GM21528 (cell line): ENCODE results near the gene TBPL1.
"Not testable (repeated sequence)": the region's sequence is repeated elsewhere in the genome, so short reads cannot be mapped to it uniquely, and the experiment has no call there.

Experiments
- ATAC-seq: cut with Tn5 transposase; IDR thresholded peaks from one replicate; pipeline ENCODE4 v1.9.1; 2021; ENCODE audit warnings: mild to moderate bottlenecking, moderate library complexity; ENCODE audit not compliant: unreplicated experiment, low FRiP score

TBPL1 gene

DNA sequence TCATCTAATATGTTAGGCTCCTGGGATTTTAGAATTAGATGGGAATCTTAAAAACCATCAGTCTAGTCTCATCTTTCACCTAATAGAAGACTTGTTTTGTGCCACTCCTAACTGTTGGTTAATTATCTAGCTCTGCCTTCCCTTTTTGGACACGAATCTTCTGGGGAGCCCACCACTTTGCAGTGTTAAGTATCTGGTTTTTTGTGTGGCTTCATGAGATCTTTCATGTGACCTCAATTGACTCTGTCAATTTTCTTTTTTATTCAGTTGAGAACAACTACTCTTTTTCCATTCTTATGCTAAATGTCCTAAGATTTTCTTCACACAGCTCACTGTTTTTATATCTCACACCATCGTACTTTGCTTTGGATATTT lies 16.9 kb downstream of the TBPL1 start:
- no peak for ATAC-seq

- ATAC-seq = no peak
These were observed 18.8 kb downstream of the TBPL1 start for GRCh38 chr6:133971861-133972260.

- ATAC-seq = no peak
These were observed 19.4 kb downstream of the TBPL1 start for GRCh38 chr6:133972388-133972787.

DNA sequence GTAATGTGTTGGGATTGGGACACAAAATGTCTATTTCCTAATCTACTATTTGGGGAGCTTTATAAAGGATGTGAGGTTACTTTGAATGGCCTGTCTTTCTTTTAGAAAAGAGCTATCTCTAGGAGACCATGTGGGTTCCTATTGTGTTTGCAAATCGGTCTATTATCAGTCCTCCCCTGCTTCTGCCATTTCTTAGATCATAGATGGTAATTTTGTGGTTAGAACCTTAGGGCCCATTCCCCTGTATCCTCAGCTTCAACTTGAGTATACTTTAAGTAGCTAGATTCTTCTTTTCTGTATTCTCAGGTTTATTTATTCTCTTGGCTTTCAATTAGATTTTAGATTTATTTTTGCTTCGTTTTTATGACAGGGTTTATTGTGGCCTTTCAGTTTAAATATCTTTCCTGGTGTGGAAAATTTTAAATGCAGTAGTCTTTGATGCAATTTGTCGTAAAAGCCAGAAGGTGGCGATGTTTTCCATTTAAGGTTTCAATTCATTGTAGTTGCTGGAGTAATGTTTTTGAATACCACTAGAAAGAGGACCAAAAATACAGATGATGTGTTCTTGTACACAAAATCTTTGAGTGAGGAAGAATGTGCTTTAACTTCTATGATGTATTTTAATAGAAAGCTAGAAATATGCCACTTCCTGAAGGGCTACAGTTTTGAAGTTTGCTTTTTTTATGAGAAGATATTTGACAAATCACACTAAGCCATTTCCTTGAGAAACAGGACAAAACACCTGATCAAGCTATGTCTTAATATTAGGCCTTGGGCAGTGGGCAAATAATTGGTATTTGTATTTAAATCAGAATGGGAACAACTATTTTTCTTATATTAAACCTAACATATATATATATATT lies 20.3 kb downstream of the TBPL1 start:
- ATAC-seq = no peak

GRCh38 chr6:133977983-133978895 lies 25.2 kb downstream of the TBPL1 start:
- ATAC-seq = no peak

DNA sequence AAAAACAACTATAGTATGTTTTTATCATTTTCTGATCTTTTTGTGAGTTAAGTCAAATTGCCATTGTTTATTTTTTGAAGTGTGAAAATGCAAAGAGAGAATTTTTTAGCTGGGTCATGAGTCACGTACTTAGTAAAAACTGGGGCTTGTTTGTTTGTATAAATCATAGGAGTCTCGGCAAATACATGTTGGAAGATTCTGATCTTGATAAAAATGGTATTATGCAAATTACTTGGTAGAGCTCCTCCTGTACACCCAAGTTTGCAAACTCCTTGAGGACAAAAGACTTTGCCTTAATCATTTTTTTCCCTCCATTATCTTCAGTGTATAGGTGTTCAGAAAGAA lies 25.8 kb downstream of the TBPL1 start:
- no peak for ATAC-seq

GRCh38 chr6:133979269-133979963 lies 26.4 kb downstream of the TBPL1 start:
- not testable (repeated sequence) for ATAC-seq

DNA sequence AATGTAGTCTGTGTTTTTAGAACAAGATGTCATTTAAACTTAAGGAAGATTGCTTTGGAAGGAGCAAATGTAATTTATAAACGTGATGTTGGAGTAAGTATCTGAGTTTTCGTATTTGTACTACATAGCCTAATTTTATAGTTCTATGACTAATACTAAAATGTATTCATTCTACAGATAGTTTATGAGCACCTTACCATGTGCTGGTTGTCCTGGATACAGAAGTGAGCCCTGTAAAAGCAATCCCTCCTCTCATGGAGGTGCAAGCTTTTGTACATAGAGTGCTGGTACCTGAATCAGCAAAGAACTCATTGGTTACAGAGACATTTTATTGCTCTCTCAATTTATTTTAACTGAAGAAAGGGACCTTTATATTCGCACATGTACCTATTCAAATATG lies 27.1 kb downstream of the TBPL1 start:
- ATAC-seq = no peak

GRCh38 chr6:133983099-133983939 lies 30.3 kb downstream of the TBPL1 start:
- ATAC-seq = no peak

DNA sequence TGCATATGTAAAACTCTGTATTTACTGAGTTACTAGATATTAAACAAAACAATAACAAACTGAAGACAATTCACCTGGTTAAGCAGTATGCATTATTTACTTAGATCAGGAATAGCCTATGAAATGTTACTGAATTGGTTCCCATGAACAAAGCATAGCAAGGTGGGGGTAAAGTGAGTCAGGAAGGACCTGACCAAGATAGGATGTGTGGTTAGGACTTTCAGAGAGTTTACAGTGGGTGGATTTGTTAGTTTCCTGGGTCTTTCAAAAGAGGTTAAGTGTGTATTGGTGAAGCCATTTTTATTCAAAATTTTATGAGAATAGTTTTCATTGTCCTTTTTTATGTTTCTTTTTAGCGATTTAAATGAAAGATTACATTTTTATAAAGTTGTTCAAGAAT lies 32.9 kb downstream of the TBPL1 start:
- ATAC-seq = no peak

- no peak for ATAC-seq
These were observed 33.9 kb downstream of the TBPL1 start for GRCh38 chr6:133986942-133987341.

GRCh38 chr6:133989525-133989924 lies 36.5 kb downstream of the TBPL1 start:
- no peak for ATAC-seq

GRCh38 chr6:133990321-133990720 lies 37.3 kb downstream of the TBPL1 start:
- no peak for ATAC-seq

- no peak for ATAC-seq
These were observed 38.1 kb downstream of the TBPL1 start for GRCh38 chr6:133991096-133991593.

GRCh38 chr6:133992992-133993680 lies 40.1 kb downstream of the TBPL1 start:
- no peak for ATAC-seq

DNA sequence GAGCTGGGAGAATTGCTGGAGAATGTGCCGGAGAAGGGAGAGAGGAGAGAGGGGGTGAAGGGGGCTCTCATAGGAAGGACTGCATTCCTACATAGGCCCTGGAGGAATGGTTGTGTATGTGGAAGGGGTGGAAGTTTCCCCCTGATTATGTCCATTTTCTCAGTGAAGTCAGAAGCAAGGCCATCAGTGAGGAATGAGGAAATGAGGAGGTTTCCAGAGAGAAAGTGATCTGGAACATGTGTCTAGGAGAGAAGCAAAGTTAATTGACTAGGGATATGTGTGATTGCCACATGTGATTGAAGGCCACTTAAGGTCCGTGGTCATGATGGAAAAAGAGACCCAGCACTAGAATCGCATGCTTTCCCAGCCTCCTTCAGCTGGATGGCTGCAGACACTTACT lies 42.3 kb downstream of the TBPL1 start:
- no peak for ATAC-seq

DNA sequence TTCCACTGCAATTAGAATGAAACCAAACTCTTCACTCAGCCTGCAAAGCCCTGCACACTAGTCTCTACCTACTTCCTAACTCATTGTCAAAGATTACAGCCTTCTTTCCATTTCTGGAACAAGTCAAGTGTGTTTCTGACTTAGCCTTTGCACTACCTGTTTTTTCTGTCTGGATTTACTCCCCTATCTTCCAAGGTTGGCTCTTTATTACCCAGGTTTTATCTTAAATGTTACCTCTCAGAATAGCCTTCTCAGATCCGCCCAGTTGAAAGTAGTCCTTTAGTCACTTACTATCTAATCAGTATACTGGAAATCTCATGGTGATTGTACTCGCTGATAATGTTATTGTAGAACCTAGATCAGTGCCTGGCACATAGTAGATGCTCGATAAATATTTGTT lies 42.7 kb downstream of the TBPL1 start:
- ATAC-seq = no peak

GRCh38 chr6:133997267-133997666 lies 44.2 kb downstream of the TBPL1 start:
- no peak for ATAC-seq

- no peak for ATAC-seq
These were observed 46.3 kb downstream of the TBPL1 start for GRCh38 chr6:133999305-133999704.
